Measurements from ENCODE around the gene NAGPA.

NAGPA gene

GRCh38 chr16:4994719-4995434 is 38.9 kb downstream of the NAGPA start:
- DNase-seq = no peak

- no peak for DNase-seq
These were observed 42.0 kb downstream of the NAGPA start for GRCh38 chr16:4991754-4992153.

- DNase-seq = no peak
These were observed 43.3 kb downstream of the NAGPA start for GRCh38 chr16:4990415-4990814.

- no peak for DNase-seq
These were observed 44.2 kb downstream of the NAGPA start for GRCh38 chr16:4989391-4990006.

GRCh38 chr16:4988647-4989046 is 45.1 kb downstream of the NAGPA start:
- no peak for DNase-seq

GRCh38 chr16:4987580-4988374 is 46.0 kb downstream of the NAGPA start:
- DNase-seq = no peak

GRCh38 chr16:4987250-4987579 is 46.5 kb downstream of the NAGPA start:
- no peak for DNase-seq

GRCh38 chr16:4984174-4984990 is 49.4 kb downstream of the NAGPA start:
- no peak for DNase-seq

- no peak for DNase-seq
These were observed 51.5 kb downstream of the NAGPA start for GRCh38 chr16:4982056-4982867.

GRCh38 chr16:4981473-4981872 is 52.3 kb downstream of the NAGPA start:
- DNase-seq = no peak

GRCh38 chr16:4980691-4981090 is 53.0 kb downstream of the NAGPA start:
- no peak for DNase-seq

GRCh38 chr16:4979736-4980660 is 53.7 kb downstream of the NAGPA start:
- no peak for DNase-seq

- DNase-seq = no peak
These were observed 54.6 kb downstream of the NAGPA start for GRCh38 chr16:4979164-4979563.

GRCh38 chr16:4976611-4977145 is 57.1 kb downstream of the NAGPA start:
- no peak for DNase-seq

GRCh38 chr16:4976079-4976478 is 57.7 kb downstream of the NAGPA start:
- DNase-seq = no peak
